ENCODE results near the gene TMEM156. TPM values are rescaled to one million over a fixed set of nuclear protein-coding genes. Genes with fewer than 3 reads are reported as not detected.

The TMEM156 gene
- total and polyA plus RNA-seq, 2 of the 4 experiments (the other 2 are of a cell fraction): 0.53 to 0.54 TPM

- Histone ChIP-seq H3K9me1 (ENCODE audit: insufficient read depth, low read length) (peaks cover 11% of the 10 kb centered on the region), H3K27ac (ENCODE audit: insufficient read depth, low read length) (no peak within 1 kb of the TSS), H2AFZ (replicated peaks; ENCODE audit: low read length, poor library complexity) (no peak within 1 kb of the TSS), H3K79me1 (ENCODE audit: low read depth in 1 of 2, low read length in 2 of 2) (peaks cover 17 to 50% of the 10 kb centered on the region in 2 experiments; a peak in 3 of 4 replicates), H3K4me1 (ENCODE audit: control insufficient read depth, insufficient read depth, low read length) (peaks cover 6% of the 10 kb centered on the region), H2AK9ac (replicated peaks; ENCODE audit: low read depth, low read length, poor library complexity) (no peak within 1 kb of the TSS), H2BK5ac (ENCODE audit: low read depth, low read length, poor library complexity, severe bottlenecking) (no peak within 1 kb of the TSS), H3K9me3 (ENCODE audit: control insufficient read depth, insufficient read depth, low read length) (no peaks in the 10 kb centered on the region), H3K14ac (replicated peaks; ENCODE audit: low read depth, low read length) (peak within 1 kb of the TSS; percentile 31; the same call in 1 of the 2 replicates), H2BK15ac (ENCODE audit: low read depth, low read length) (no peak within 1 kb of the TSS), H4K20me1 (ENCODE audit: insufficient read depth, low read length) (peaks cover 76% of the 10 kb centered on the region), H4K91ac (ENCODE audit: insufficient read depth, low read depth, low read length) (no peak within 1 kb of the TSS), H3K56ac (ENCODE audit: extremely low read depth, insufficient read depth, low read length) (no peak within 1 kb of the TSS), H3K27me3 (ENCODE audit: control insufficient read depth, insufficient read depth, low read length) (no peaks in the 10 kb centered on the region), H2AK5ac (ENCODE audit: low read depth, low read length) (no peak within 1 kb of the TSS), H4K5ac (ENCODE audit: low read depth, low read length) (no peak within 1 kb of the TSS), H2BK20ac (ENCODE audit: low read depth, low read length) (no peak within 1 kb of the TSS), H3K4me3 (ENCODE audit: insufficient read depth, low read depth, low read length) (no peak within 1 kb of the TSS), H3K18ac (ENCODE audit: low read depth, low read length) (no peak within 1 kb of the TSS), H4K8ac (ENCODE audit: low read depth in 2 of 2, low read length in 2 of 2) (no peak within 1 kb of the TSS), H2BK120ac (ENCODE audit: low read depth, low read length) (no peak within 1 kb of the TSS), H3K9ac (ENCODE audit: low read depth, low read length) (no peak within 1 kb of the TSS), H3K36me3 (ENCODE audit: control insufficient read depth, insufficient read depth, low read length) (peaks cover 6% of the 10 kb centered on the region; the same call in 1 of the 2 replicates), H3K4ac (ENCODE audit: low read depth, low read length) (no peak within 1 kb of the TSS), H3K23ac (ENCODE audit: low read depth, low read length) (peak within 1 kb of the TSS; percentile 83; the same call in 1 of the 2 replicates), H3K4me2 (ENCODE audit: low read depth, low read length) (peak within 1 kb of the TSS; percentile 29; the same call in 1 of the 2 replicates)
- POLR2A ChIA-PET (ENCODE audit: unreplicated experiment): no interaction called here
- CTCF ChIA-PET: interaction anchor here (0.6 kb wide), 1 partner anchor 1051 kb away, joined by 5 read pairs; no protein-coding TSS in a partner anchor
- intact Hi-C loops (cut with micrococcal nuclease): loop anchor here (5.0 kb wide), 1 partner anchor 35 kb away; no protein-coding TSS in a partner anchor
- no TSS peak for BruUV-seq (replicated peaks)
- WGBS, 2 experiments (ENCODE audit: extremely low coverage in 2 of 2, insufficient read length in 1 of 2): 0% methylated on average over 1 of the region's 7 CpGs; no CpG with 5 or more reads in 1 of the 2 experiments
- dilution Hi-C loops (cut with HindIII; ENCODE audit: low sequenced_read_pairs, unreplicated experiment): no loop called here
- in situ Hi-C loops (cut with MboI; ENCODE audit: low sequenced_read_pairs): no loop called here
- ATAC-seq (ENCODE audit: low read depth): no peak; the same call in 1 of the 2 replicates
- no peak for DNase-seq
- TF ChIP-seq ELK1 (IDR thresholded peaks at IDR 0.05; ENCODE audit: borderline replicate concordance, low read depth, low read length): no peak
- no peak for TF ChIP-seq NFE2L2 (IDR thresholded peaks at IDR 0.05; ENCODE audit: low read depth, low read length)
- no peak for TF ChIP-seq RFX5 (IDR thresholded peaks at IDR 0.05; ENCODE audit: low read depth, low read length)
- no peak for TF ChIP-seq BHLHE40 (IDR thresholded peaks at IDR 0.05; ENCODE audit: low read depth, low read length)
- TF ChIP-seq POLR2A (IDR thresholded peaks at IDR 0.05; ENCODE audit: low read depth, low read length): no peak
- no peak for TF ChIP-seq MAZ (IDR thresholded peaks at IDR 0.05; ENCODE audit: borderline replicate concordance, low read depth, low read length)
- TF ChIP-seq FOS (IDR thresholded peaks at IDR 0.05; ENCODE audit: low read depth, low read length): no peak
- TF ChIP-seq MXI1 (IDR thresholded peaks at IDR 0.05; ENCODE audit: borderline replicate concordance, low read depth, low read length): no peak
- TF ChIP-seq CEBPB (IDR thresholded peaks at IDR 0.05; ENCODE audit: low read depth, low read length): no peak
- TF ChIP-seq MAFK (IDR thresholded peaks at IDR 0.05; ENCODE audit: low read depth, low read length): no peak
- TF ChIP-seq SMC3 (IDR thresholded peaks at IDR 0.05; ENCODE audit: low read depth, low read length): no peak
- no peak for TF ChIP-seq RCOR1 (IDR thresholded peaks at IDR 0.05; ENCODE audit: insufficient replicate concordance, low read length)
- TF ChIP-seq CTCF (conservative IDR thresholded peaks at IDR 0.05; ENCODE audit: low read depth, low read length): no peak
- TF ChIP-seq USF2 (IDR thresholded peaks at IDR 0.05; ENCODE audit: low read depth, low read length): no peak
- TF ChIP-seq RAD21 (IDR thresholded peaks at IDR 0.05; ENCODE audit: low read length): no peak
Measured at GRCh38 chr4:39062094-39062769, 30.0 kb upstream of the TMEM156 start, which contains the start of gene KLHL5. TSS of gene KLHL5 (plus strand) at chr4:39062232. CDS start at chr4:39062653, 421 bp downstream.

Measured in IMR-90 (cell line).